Glutamatergic neuron (in vitro differentiated cells): ENCODE measurements around the gene STX2. TPM values are rescaled to one million over a fixed set of nuclear protein-coding genes. Genes with fewer than 3 reads are reported as not detected.

Experiments
- DNase-seq: peaks from one replicate; pipeline ENCODE4 v3.0.0; 2022
- H3K27ac Mint-ChIP-seq: one replicate; pipeline ENCODE4 v1.8.0; 2020; ENCODE audit warnings: mild to moderate bottlenecking, mixed read lengths, inconsistent platforms; ENCODE audit not compliant: unreplicated experiment
- H3K27me3 Mint-ChIP-seq: one replicate; pipeline ENCODE4 v1.8.0; 2020; ENCODE audit warnings: mild to moderate bottlenecking, moderate library complexity, mixed read lengths, inconsistent platforms; ENCODE audit not compliant: unreplicated experiment
- H3K36me3 Mint-ChIP-seq: one replicate; pipeline ENCODE4 v1.8.0; 2020; ENCODE audit warnings: mild to moderate bottlenecking, mixed read lengths, inconsistent platforms; ENCODE audit not compliant: unreplicated experiment
- H3K4me1 Mint-ChIP-seq: one replicate; pipeline ENCODE4 v1.8.0; 2020; ENCODE audit warnings: mild to moderate bottlenecking, low read depth, mixed read lengths, inconsistent platforms; ENCODE audit not compliant: unreplicated experiment
- H3K4me3 Mint-ChIP-seq: one replicate; pipeline ENCODE4 v1.8.0; 2020; ENCODE audit warnings: mild to moderate bottlenecking, mixed read lengths, inconsistent platforms; ENCODE audit not compliant: unreplicated experiment
- H3K9me3 Mint-ChIP-seq: one replicate; pipeline ENCODE4 v1.8.0; 2020; ENCODE audit warnings: mild to moderate bottlenecking, moderate library complexity, mixed read lengths, inconsistent platforms; ENCODE audit not compliant: unreplicated experiment
- CTCF ChIP-seq: fragments of 200-600 bp; sonication (generic); IDR thresholded peaks from one replicate; pipeline ENCODE4 v1.5.0; 2021; ENCODE audit not compliant: partially characterized antibody, unreplicated experiment
- total RNA-seq: library from RNA; stranded (reverse); fragmentation: NEBNext Ultra II Directional; extraction: Animal tissue kit (Norgen Biotek cat#: 25700); gene quantifications from one replicate; pipeline ENCODE4 v1.2.1, GENCODE V29; 2021; ENCODE audit not compliant: unreplicated experiment

The STX2 gene
- total RNA-seq, 1 donor from 2014 or later = 76.5 TPM

DNA sequence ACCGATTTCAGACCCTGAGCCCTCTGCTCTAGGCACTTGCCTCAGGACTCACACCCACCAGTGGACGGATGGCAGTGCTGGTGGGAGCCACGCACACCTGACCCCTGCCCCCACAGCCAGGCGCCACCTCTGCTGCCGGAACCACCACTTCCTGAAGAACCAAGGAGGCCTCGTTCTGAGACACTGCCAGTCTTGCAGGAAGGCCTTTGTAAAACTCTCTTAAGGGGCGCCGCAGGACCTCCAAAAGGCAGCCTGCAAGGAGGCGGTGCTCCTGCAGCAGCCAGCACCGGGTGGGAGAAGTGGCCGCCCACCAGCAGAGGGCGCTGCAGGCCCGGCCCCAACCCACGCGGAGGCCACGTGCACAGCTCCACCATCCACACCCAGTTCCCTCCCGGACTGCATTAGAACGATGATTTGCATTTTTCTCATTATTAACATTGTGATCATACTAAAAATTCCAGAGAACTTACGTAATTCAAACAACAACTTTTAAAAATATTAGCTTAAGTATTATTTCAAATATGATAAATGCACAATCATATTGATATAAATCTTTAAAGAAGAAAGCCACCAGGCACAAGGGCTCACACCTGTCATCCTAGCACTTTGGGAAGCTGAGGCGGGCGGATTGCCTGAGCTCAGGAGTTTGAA lies 12.8 kb downstream of the STX2 start:
- no peak overlapping the region for H3K4me3 Mint-ChIP-seq
- H3K27me3 Mint-ChIP-seq = no peaks in the 10 kb centered on the region
- DNase-seq = peak; percentile 86
- H3K9me3 Mint-ChIP-seq = peaks cover 1% of the 10 kb centered on the region
- TF ChIP-seq CTCF = peak; percentile 92
- H3K4me1 Mint-ChIP-seq = peaks cover 24% of the 10 kb centered on the region
- no peak overlapping the region for H3K27ac Mint-ChIP-seq
- H3K36me3 Mint-ChIP-seq = no peaks in the 10 kb centered on the region

DNA sequence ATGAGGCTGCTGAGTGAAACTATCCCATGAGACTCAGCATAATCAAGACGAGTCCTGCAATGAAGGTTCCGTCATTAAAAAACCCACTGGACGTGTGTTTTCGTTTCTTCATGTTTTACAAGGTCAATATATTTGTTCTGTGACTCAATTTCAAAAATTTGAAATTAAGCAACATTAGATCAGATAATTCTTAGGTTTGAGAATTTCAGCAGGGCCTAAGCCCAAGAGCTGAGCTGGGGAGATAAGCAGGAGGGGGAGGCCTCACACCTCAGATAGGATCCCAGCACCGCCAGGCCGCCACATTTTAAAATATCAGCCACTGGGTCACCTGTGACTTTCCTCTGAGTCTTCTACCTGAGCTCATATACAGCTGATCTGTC lies 13.3 kb downstream of the STX2 start:
- H3K9me3 Mint-ChIP-seq = peaks cover 1% of the 10 kb centered on the region
- H3K4me3 Mint-ChIP-seq = no peak overlapping the region
- peaks cover 29% of the 10 kb centered on the region for H3K4me1 Mint-ChIP-seq
- H3K36me3 Mint-ChIP-seq = no peaks in the 10 kb centered on the region
- TF ChIP-seq CTCF = no peak
- no peak overlapping the region for H3K27ac Mint-ChIP-seq
- H3K27me3 Mint-ChIP-seq = no peaks in the 10 kb centered on the region
- no peak for DNase-seq

DNA sequence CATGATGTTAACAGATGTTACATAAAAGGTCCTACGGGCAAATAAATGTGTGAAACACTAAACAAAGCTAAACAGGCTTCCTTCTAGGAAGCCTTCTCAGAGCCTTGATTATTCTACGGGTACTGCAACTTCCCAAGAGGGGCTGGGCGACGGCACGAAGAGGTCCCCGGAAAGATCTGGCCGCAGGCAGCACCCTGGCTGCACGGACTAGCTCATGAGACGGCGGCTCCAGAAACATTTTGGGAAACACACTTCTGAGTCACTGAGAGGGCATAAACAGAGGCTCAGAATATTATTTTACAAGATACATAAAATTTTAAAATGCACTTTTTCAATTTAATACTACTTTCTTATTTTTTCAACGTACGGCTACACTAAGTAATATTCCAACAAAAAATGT lies 19.4 kb downstream of the STX2 start:
- peaks cover 4% of the 10 kb centered on the region for H3K27me3 Mint-ChIP-seq
- peak overlapping the region; percentile 81 for H3K27ac Mint-ChIP-seq
- DNase-seq = no peak
- H3K36me3 Mint-ChIP-seq = no peaks in the 10 kb centered on the region
- no peak for TF ChIP-seq CTCF
- peaks cover 2% of the 10 kb centered on the region for H3K9me3 Mint-ChIP-seq
- H3K4me3 Mint-ChIP-seq = peak overlapping the region; percentile 11
- peaks cover 47% of the 10 kb centered on the region for H3K4me1 Mint-ChIP-seq

DNA sequence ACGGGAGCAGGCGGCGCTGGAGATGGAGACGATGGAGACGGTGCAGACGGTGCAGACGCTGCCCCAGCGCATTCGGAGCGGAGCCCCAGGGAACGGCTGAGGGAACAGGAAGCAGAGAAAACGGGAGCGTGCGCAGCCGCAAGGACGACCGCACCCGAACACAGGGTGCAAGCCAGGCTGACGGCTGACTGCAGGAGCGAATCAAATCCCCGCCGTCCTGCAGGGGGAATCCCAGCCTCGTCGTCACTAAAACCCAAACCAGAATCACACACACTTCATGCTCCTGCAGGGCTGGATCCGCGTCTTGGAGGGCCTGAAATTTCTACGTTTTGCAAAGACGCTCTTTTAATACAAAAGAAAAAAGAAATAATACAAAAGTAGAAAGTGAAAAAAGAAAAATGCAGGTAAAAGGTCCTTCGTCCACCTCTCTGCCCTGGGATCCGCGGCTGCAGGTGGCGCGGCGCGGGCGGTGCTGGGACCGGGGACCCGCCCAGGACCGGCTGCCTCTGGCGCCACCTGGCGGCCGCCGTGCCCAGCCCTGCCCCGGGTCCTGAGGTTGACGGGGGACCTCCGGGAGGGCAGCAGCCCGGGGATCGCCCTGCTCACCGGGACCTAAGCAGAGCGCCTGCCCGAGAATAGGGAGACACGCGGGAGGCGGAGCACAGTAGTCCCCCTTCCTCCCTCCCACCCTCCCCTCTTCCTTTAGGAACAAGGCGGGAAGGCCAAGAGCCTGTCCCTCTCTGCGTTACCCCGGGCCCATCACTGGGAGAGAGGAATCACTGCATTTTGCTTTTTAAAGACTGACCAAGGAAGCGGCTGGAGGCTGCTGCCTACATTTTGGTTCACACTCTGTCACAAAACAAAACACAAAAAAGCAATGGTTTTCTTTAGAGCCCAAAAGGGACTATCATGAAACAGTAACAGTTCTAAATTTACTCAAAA lies 20.1 kb downstream of the STX2 start:
- peak overlapping the region; percentile 86 for H3K27ac Mint-ChIP-seq
- peaks cover 4% of the 10 kb centered on the region for H3K27me3 Mint-ChIP-seq
- peak; percentile 96 for TF ChIP-seq CTCF
- DNase-seq = peak; percentile 91
- peaks cover 50% of the 10 kb centered on the region for H3K4me1 Mint-ChIP-seq
- H3K9me3 Mint-ChIP-seq = peaks cover 2% of the 10 kb centered on the region
- peak overlapping the region; percentile 80 for H3K4me3 Mint-ChIP-seq
- H3K36me3 Mint-ChIP-seq = peaks cover 2% of the 10 kb centered on the region

DNA sequence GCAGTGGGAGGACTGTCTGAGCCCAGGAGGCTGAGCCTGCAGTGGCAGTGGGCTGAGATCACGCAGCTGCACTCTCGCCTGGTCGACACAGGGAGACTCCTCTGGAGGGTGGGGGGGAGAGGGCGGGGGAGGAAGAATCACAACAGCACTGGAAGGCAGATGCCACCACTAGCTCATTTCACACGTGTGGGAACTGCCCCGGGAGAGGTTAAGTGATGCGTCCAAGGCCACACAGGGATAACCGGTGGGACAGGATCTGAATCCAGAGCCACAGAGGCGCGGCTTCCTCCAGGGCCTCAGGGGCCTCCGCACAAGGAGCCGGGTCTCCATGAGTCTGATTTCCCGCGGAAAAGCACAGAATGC lies 20.8 kb downstream of the STX2 start:
- peaks cover 4% of the 10 kb centered on the region for H3K27me3 Mint-ChIP-seq
- H3K9me3 Mint-ChIP-seq = peaks cover 2% of the 10 kb centered on the region
- H3K4me3 Mint-ChIP-seq = peak overlapping the region; percentile 80
- peaks cover 55% of the 10 kb centered on the region for H3K4me1 Mint-ChIP-seq
- peak; percentile 44 for DNase-seq
- peaks cover 4% of the 10 kb centered on the region for H3K36me3 Mint-ChIP-seq
- peak overlapping the region; percentile 86 for H3K27ac Mint-ChIP-seq
- no peak for TF ChIP-seq CTCF
